GM19372 (cell line): ENCODE results near the gene ADRA1B.
A peak's percentile ranks its signal among the peaks of the same experiment; 100 is the strongest.

Source experiments
- ATAC-seq: cut with Tn5 transposase; IDR thresholded peaks from one replicate; pipeline ENCODE4 v1.9.1; 2021; ENCODE audit warnings: mild to moderate bottlenecking, low read depth, moderate library complexity; ENCODE audit not compliant: unreplicated experiment

ADRA1B gene

DNA sequence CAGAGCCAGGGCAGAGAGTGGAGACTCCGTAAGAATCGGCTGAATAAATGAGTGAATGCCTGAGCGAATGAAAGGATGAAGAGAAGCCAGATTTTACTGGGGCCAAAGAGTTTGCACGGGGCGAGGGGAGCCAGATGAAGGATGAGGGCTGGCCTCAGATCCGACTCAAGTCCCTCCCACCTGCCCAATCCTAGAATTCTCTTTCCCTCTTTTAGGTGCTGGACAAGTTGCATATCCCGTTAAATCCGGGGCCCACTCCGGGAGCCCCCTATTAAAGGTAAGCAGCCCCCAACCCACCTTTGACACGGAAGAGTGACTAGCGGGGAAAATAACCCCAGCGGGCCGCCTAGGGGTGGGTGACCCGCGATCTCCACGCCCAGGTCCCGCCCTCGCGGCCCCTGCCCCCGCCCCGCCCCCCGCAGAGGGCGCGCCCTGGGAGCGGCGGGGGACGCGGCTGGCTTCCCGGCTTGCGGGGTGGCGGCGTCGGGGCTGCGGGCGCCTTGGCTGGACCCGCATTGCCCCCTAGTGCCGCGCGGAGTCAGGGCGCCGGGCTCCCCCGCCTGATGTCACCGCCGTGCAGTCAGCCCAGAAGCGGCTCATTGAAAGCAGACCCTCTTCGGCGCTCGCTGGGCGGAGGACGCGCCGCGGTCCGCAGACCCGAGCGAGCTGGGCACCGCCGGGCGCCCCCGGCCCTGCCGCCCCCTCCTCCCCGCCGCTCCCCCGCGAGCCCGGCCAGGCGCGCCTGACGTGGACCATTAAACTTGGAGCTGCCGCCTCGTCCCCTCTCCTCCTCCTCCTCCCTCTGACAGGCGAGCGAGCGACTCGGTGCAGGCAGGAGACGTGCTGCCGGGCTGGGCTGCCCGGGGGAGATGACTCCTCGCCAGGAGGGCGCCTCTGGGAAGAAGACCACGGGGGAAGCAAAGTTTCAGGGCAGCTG is at the start of gene ADRA1B:
TSS of gene ADRA1B (plus strand) at position 579 of the 937 bp plus-strand sequence. CDS start 424 bp downstream, outside the sequence.
- peak; percentile 75 for ATAC-seq

DNA sequence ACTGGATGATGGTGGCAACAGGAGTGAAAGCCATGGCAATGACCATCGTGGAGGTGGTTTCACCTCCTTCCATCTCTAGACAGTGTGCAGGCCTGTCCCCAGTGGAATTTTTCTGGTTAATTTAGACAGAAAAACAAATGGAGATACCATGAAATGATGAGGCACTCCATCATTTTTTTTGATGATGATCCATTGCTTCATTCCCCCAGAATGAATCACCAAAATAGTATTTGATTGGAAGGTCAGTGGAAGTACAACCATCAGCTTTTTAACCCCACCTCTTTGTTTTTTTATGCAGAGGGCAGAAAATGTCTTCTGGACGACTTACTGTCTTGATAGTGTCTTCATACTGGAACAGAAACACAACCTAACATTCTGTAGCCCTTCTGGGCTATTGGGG is 42.6 kb upstream of the ADRA1B start:
- ATAC-seq: no peak

DNA sequence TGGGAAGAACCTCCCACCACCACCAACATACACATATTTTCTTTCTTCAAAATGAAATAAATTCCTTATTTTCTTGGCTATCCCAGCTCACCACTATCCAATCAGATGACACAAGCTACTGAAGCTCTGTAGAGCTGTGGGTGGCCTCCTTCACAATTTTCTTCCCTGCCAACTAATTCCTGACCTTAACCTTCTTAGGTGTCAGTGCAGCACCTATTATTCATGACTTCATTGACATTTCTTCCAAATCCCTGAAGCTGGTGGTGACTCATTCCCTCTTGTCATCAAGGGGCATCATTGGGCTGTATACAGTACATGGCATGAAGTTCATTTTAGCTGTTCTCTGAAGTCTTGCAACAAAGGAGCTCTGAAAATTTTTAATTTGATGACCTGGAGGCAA is 42.0 kb upstream of the ADRA1B start:
- no peak for ATAC-seq

DNA sequence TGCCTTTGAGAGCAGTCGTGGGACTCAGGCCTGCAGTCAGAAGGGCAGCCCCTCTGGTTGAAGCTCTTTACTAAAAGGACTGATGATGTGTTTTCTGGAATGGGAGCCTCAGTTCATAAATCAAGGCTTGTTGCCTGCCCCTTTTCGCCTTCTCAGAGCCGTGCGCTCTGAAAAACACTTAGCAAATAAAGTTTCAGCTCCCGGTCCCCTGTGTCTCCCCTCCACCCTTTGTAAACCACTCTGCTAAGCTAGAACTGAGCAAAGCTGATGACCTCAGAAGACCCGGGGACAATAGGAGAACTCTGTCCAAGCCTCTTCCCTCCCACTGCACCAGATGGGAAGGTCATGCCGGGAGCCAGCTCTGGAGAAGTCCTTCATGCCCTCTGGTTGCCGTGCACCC is 39.3 kb upstream of the ADRA1B start:
- ATAC-seq: no peak

DNA sequence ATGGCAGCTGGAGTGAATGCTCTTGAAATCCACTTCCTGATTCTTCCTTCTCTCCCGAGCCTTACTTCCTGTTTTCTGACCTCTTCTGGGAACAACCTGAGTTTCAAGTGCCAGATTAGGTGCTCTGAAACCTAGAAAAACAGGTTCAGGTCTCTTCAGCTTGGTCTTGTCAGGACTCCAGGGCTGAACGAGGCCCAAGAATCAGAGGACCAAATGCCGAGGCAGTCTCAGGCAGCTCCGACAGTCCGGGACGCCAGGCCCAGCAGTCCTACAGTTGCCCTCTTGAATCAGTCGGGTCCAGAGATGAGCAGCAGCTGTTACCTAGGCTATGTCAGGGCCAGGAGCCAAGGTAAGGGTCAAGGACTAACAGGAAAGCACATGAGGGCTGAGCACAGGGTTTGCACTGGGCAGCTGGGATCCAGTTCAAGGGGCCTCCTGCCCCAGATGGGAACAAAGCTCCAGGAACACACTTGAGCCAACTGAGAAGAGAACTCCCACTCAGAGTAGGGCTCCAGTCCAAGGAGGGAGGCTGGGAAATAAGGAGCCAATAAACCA is 38.3 kb upstream of the ADRA1B start:
- no peak for ATAC-seq

DNA sequence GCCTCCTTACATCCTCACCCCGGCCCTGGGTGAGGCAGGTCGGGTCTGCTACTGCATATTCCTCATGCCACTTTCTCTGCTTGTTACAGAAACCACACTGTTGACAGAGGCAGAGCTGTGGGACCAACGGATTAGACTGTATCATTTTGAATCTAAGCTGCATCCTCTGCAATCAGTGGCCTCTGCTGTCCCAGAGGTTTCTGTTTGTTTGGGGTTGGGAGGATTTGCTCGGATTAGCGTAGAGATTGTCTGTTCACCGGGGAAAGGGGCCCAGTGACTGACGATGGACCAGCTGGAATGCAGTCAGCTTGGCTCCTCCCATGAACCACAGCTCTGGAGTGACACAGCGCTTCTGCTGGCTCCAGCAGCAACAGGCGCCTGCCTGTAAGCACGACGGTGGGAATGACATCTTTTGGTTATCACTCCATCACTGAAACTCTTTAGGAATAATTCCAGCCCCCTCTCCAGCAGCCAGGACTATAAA is 37.3 kb upstream of the ADRA1B start:
- no peak for ATAC-seq

DNA sequence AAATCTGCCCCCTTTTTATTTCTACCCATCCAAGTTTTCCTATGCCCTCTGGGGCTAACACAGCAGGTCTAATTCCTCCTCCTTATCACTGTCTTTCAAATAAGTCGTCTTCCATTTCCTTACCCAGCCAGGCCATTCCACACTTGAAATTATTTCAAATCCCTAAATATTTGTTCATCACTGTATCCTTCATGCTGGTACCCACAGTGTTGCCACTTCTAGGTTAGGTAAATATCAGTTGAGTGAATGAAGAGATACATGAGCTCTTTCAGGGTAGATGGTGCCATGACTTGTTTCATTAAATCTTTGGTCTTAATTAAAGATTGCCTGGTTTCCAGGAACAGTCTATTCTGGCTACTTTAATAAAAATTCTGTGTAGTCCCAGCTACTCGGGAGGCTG is 35.6 kb upstream of the ADRA1B start:
- no peak for ATAC-seq

DNA sequence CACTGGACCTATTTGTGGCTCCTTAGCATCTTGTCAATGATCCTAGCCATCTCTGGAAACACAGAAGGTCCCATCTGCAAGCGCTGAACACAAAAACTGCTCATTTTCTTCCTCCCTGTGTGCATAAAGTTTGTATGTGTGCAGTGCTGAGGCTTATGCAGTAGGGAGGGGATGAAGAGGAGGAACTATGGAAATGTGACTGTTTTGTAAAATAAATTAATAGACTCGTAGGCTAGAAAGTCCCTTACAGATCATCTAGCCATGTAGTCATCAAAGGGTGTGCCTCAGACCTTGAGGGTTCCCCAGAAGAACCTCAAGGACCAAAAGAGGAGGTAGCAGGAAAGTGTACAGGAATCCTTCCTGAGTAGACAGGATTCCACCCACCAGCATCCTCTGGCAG is 34.3 kb upstream of the ADRA1B start:
- ATAC-seq: no peak

DNA sequence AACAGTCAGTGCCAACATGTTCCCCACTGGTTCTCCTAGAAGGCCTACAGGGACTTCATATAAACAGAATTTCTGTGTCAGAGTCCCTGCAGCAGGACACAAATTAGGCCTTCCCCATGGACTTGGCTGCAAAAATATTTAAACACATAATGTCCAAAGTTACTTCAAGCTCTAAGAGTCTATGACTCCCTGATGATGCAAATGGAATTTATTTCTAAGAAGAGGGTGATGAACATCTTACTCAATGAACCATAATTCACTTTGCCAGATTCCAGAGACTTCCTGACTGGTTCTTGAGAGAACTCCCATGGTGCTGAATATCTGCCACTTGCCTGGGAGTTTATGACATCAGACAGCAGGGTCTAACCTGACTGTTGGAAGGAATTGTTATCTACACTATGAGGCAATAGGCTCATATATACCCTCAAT is 32.7 kb upstream of the ADRA1B start:
- no peak for ATAC-seq

DNA sequence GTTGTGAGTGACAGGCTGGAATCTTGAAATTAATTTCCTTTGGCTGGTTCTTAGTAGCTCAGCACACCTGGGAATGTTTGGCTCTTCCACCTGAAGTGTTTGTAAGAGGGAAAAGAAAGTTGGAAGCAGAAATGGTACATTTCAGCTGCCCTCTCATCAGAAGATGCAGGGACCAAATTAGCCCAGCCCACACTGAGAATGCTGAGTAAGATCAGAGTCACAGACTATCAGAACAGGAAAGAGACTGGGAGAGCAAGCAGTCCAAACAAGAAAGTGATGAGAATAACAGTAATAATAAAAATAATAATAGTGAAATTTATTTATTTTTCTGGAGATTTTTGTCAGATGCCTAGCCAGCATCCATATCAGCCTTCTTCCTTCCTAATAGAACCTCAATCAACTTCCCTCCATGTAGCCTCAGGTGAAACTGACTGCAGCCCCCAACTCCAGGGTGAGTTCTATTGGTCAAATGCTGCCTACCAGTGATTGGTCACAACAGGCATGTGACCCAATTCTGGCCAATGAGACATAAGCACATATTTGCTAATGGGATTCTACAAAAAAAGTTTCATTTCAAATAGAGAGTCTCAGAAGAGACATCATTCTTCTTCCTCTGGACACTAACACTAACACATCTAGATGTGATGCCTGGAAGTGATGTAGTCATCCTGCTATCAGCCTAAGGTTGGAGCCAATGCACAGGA is 31.2 kb upstream of the ADRA1B start:
- no peak for ATAC-seq

DNA sequence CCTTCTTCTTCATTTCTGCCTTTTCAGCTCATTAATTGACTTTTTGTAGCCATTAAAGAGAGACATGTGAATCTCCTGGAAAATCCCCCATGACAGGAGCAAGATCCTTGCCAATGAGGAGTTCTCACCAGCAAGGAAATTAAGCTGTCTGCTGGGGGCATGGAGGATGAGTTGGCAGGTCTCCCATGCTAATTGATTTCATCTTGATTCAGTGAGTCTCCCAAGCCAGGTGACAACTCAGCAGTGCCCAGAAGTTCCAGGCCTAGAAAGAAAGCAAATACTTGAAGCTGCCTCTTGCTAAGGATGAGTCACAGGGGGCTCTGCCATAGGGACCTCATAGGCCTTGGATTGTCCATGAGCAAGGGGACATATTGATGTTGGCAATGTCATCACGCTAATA is 30.0 kb upstream of the ADRA1B start:
- ATAC-seq: no peak

DNA sequence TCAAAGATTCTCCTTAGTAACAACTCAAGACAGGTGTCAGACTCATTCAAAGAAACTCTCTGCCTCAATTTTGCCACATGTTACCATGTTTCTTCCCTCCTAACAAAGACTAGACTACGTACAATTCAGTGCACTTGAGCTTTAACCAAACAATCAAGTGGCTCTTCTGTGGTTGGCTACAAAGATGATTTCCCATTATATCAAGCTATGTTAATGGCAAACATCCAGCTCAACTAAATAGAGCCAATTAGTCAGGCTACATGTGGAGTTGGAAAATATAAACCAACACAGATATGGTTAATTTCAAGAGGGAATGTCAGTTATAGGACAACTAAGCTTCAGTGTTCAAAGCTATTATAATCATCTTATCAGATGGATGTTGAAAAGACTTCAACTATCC is 29.2 kb upstream of the ADRA1B start:
- no peak for ATAC-seq

DNA sequence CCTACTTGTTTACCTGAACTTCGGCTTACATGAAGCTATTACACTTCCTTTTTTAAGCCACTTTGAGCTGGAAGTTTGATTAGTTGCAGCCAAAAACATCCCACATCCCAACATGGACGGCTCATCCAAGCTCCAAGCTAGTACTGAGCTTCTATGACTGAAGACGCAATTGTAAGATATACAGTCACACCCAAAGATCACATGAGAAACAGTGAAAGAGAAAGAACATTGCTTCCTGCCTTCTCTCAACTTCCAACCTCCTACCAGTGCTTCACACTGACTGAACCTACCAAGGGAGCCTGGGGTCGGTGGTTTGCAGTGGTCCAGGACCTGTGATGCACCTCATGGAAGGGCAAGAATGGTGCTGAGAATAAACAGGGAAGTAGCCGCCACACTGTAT is 27.4 kb upstream of the ADRA1B start:
- ATAC-seq: no peak

DNA sequence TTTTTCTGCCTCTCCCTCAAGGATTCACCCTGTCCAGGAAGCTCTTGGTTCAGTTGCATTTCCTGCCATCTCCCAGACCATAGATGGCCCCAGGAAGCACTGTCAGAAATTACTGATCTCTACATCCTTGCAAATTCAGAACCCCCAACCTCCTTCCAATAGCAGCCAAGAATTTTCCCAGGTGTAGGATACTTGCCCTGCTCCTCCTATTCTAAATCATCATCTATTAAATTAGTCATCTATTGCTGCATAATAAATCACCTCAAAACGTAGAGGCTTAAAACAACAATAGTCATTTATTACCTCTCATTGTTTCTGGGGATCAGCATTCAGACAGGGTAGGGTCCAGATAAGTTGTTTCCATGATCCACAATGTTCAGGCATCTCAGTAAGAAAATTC is 26.1 kb upstream of the ADRA1B start:
- no peak for ATAC-seq

DNA sequence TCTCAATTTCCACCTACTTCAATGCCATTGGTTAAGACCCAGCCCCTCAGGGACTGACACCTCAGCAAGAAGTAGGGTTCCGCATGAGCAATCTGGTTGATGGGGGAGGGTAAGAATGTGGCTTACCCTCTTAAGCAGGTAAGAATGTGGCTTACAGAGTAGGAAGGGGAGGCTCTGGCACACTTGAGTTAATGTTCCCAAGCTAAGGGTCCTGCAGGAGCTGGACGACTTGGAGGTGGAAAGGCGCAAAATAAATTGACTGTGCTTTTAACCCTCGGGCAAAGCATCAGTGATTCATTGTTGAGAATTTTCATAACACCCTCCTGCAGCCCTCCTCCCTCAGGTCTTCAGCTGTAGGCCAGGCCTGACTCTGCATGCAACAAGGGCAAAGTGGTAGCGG is 24.9 kb upstream of the ADRA1B start:
- ATAC-seq: no peak

DNA sequence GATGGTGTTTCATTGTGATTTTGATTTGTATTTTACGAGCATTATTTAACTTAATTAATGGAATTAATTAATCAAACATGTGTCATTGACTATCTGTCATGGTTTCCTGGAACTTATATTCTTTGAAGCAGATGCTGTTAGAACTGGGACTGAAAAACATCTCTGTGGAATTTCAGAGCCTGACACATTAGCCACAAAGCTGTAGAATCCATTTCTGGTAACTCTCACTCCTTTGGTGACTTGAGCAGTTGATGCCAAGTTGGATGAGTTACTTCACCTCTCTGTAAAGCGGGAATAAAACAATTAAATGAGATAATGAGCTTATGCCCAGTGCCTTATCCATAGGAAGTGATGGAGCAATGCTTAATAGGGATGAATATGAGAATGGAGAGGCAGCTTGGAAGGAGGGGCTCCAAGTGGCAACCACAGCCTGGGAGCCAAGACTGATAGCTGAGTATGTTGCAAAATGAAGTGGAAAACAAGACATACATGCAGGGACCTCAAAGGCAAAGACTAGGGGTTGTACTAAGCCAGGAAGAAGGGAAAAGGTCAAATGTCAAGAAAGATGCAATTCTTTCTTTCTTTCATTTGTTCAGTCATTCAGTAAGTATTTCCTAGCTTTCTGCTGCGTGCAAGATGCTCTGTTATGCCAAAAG is 23.1 kb upstream of the ADRA1B start:
- no peak for ATAC-seq

DNA sequence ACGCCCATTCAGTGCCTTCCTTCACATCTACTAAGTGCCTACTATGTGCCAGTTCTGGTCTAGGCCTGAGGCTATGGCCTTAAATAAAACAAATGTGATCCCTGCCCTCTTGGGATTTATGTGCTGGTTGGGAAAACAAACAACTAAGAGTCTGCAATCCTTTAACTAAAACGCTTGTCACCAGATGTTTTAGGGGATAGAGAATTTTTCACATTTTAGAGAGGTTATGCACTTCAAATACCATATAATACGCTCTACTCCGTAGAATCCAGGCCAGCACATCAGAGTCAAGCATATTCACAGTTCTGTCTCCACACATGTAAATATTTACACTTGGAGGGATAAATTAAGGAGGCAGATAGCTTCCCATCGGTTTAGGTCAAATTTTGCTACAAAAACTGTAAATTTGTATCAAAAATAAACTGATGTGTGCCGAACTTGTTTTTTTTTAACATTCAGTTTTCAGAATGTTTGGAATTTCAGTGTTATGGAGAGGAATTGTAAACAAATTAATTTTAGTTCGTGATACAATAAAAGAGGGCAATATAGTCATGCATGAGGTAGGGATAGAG is 22.0 kb upstream of the ADRA1B start:
- no peak for ATAC-seq

DNA sequence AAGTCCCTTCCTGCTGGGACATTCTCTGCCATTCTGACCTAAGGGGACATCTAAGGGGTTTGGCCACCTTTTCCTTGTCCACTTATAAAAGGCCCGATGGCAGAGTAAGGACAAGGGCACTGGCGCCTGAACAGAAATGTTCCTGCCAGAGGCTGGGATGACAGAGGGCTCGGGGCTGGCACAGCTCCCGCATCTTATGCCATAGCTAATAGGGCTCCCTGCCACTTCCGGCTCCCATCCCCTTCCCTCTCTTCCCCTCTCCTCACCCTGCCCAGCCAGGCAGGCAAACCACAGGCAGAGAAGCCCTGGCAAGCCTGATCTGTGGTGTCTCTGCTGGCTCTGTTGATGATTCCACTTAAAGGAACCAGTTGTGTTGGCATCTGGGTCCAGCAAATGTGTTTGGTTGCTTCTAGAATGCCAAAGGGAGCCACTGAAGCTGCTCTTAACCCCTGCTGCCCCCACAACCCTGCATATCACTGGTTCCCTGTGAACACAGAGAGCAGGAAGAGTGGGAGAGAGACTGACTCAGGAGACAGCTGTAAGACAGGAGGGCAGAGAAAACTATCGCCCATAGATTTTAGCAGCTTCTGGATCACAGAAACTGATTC is 18.4 kb upstream of the ADRA1B start:
- no peak for ATAC-seq

DNA sequence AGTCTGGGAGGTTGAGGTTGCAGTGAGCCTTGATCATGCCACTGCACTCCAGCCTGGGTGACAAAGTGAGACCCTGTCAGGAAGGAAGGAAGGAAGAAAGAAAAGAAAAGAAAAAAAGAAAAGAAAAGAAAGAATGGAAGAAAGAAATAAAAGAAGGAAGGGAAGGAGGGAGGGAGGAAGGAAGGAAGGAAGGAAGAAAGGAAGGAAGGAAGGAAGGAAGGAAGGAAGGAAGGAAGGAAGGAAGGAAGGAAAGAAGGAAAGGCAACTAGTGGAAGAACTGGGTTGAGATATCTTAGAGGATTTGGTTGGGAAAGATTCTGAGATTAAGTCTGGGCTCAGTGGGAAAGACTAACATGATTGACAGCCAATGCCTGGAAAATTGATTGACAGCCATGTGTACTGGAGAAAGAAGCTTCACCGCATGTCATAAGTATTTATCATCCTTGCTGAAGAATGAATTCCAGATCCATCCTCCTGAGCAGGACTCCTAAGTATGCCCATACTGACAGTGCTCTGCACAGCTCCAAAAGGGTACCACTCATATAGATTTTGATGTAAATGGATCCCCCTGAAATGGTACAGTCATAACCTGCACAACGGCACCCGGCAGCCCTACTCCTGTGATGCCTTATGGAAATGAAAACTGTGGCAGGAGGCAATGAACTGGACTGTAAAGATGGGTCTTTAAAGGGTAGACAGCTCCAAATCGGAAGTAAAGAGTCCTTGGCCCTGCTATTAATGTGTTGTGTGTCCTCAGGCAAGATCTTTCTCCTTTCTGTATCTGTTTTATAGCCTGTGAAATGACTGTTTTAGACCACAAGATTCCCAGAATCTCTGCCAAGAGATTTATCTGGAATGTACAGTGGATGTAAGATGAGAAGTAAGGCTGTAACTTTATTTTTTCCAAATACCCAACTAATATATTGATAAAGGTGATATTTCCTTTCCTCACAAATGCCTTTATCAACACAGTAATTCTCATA is 16.9 kb upstream of the ADRA1B start:
- no peak for ATAC-seq
